GM12891 (cell line): Measurements from ENCODE around the gene FOXF1.

Source experiments
- DNase-seq: peaks from one replicate; pipeline ENCODE4 v3.0.0; 2011; ENCODE audit warnings: low spot score; ENCODE audit not compliant: insufficient read length
- FAIRE-seq: peaks from 2 replicates; lab custom pipeline; 2011; peaks lifted over from hg19 to GRCh38; lab: Jason Lieb, UNC
- PAX5 ChIP-seq: IDR thresholded peaks from 2 replicates; pipeline ENCODE4 v1.6.1; 2011; ENCODE audit warnings: low read length, moderate library complexity, mild to moderate bottlenecking; ENCODE audit not compliant: insufficient read depth, severe bottlenecking
- POLR2A ChIP-seq: IDR thresholded peaks from 2 replicates; pipeline ENCODE4 v1.6.1; 2011; ENCODE audit warnings: low read depth, low read length, control low read depth
- POLR2AphosphoS5 ChIP-seq: IDR thresholded peaks from 2 replicates; pipeline ENCODE4 v1.6.1; 2011; ENCODE audit warnings: low read depth, low read length, control low read depth
- POU2F2 ChIP-seq: IDR thresholded peaks from 2 replicates; pipeline ENCODE4 v1.6.1; 2011; ENCODE audit warnings: low read depth, mild to moderate bottlenecking, control low read depth, low read length, moderate library complexity
- SPI1 ChIP-seq: IDR thresholded peaks from 2 replicates; pipeline ENCODE4 v1.6.1; 2011; ENCODE audit warnings: low read depth, low read length, control low read depth
- TAF1 ChIP-seq: IDR thresholded peaks from 2 replicates; pipeline ENCODE4 v1.6.1; 2011; ENCODE audit warnings: low read depth, low read length, control low read depth

The FOXF1 gene

DNA sequence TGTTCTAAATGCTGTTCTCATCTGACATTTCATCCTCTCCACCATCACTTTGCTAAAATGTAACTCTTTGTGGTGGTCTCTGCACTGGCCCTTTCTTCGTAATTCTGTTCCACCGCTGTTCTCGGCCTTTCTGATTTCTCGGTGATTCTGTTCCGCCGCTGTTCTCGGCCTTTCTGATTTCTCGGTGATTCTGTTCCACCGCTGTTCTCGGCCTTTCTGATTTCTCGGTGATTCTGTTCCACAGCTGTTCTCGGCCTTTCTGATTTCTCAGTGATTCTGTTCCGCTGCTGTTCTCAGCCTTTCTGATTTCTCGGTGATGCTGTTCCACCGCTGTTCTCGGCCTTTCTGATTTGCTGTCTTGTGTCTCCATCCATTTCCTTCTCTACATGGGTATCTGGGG is 12.3 kb downstream of the FOXF1 start:
- no peak for DNase-seq
- TF ChIP-seq POLR2A = no peak
- TF ChIP-seq PAX5 = no peak
- TF ChIP-seq POU2F2 = no peak
- TF ChIP-seq TAF1 = no peak
- no peak for TF ChIP-seq POLR2AphosphoS5
- TF ChIP-seq SPI1 = no peak
- FAIRE-seq = no peak

- TF ChIP-seq PAX5 = no peak
- TF ChIP-seq POLR2A = no peak
- no peak for TF ChIP-seq TAF1
- no peak for TF ChIP-seq POLR2AphosphoS5
- no peak for TF ChIP-seq POU2F2
- TF ChIP-seq SPI1 = no peak
- DNase-seq (no peak), FAIRE-seq (no peak)
Observed at GRCh38 chr16:86523166-86523740, 12.9 kb downstream of the FOXF1 start.

- FAIRE-seq (no peak), DNase-seq (no peak)
- no peak for TF ChIP-seq TAF1
- no peak for TF ChIP-seq POLR2AphosphoS5
- no peak for TF ChIP-seq POLR2A
- TF ChIP-seq PAX5 = no peak
- no peak for TF ChIP-seq SPI1
- TF ChIP-seq POU2F2 = no peak
Observed at GRCh38 chr16:86524029-86524428, 13.7 kb downstream of the FOXF1 start.

GRCh38 chr16:86525696-86526095 is 15.4 kb downstream of the FOXF1 start:
- DNase-seq = no peak
- TF ChIP-seq POLR2AphosphoS5 (no peak), POLR2A (no peak), PAX5 (no peak), TAF1 (no peak)
- no peak for FAIRE-seq

DNA sequence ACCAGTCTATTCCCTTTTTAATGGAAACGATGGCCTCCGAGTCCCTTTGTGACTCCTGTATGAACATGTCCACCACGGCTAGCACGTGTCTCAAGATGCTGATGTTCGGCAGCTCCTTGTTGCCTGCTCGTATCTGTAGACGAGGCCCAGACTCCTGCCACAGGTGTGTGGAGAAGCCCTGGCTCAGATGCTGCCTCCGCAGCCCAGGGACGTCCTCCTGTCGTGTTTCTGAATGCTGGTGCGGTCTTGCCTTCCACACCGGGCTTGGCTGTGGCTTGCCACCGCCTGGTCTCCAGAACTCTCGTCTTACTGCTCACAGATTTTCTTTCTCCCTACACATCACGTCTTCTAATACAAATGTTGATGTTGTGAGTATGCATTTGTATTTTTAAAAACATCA is 17.0 kb downstream of the FOXF1 start:
- DNase-seq (no peak), FAIRE-seq (no peak)
- TF ChIP-seq POLR2AphosphoS5 = no peak
- TF ChIP-seq POU2F2 = no peak
- TF ChIP-seq SPI1 = no peak
- TF ChIP-seq PAX5 = no peak
- no peak for TF ChIP-seq TAF1
- TF ChIP-seq POLR2A = no peak

DNA sequence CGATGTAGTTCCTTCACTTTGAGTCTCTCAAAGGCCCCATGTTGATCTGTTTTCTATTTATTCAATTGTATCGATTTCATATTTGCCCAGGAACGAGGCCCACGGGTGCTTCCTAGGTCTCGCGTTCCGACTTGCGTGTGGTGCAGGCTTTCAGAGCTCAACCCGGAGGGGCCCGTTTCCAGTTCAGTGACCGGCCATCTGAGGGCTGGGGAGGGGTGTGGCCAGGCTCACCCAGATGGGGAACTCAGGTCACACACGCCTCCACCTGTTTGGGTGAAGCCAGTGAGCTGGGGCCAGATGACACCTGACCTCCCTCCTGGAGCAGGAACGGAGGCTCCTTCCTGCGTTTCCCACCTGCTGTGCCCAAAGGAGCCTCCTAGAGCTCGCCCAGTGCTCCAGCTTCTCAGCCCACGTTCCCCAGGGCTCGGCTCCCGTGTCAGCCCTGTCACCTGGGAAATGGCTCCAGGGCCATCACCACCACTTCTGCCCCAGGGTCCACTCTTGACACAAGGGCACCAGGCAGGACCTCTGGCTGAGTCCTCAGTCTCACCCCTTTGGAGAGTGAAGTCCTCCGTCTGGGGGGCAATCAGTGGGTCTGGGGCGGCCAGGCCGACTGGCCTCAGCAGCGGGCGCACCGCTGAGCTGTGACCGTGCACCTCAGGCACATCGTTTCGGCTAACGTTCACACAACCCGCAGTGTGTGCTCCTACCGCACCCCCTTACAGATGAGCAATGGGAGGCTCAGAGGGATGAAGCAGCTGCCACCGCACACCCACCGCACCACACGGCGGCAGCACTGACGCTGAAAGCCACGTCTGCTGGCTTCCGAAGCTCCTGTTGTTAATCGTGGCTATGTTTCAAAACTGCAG is 18.0 kb downstream of the FOXF1 start:
- no peak for FAIRE-seq
- no peak for DNase-seq
- TF ChIP-seq POU2F2 = no peak
- no peak for TF ChIP-seq TAF1
- TF ChIP-seq POLR2A = no peak
- TF ChIP-seq SPI1 = no peak
- no peak for TF ChIP-seq PAX5
- no peak for TF ChIP-seq POLR2AphosphoS5

GRCh38 chr16:86529160-86529559 is 18.8 kb downstream of the FOXF1 start:
- TF ChIP-seq POU2F2 = no peak
- TF ChIP-seq POLR2AphosphoS5 = no peak
- no peak for TF ChIP-seq PAX5
- TF ChIP-seq TAF1 = no peak
- no peak for TF ChIP-seq SPI1
- TF ChIP-seq POLR2A = no peak
- no peak for DNase-seq
- no peak for FAIRE-seq

DNA sequence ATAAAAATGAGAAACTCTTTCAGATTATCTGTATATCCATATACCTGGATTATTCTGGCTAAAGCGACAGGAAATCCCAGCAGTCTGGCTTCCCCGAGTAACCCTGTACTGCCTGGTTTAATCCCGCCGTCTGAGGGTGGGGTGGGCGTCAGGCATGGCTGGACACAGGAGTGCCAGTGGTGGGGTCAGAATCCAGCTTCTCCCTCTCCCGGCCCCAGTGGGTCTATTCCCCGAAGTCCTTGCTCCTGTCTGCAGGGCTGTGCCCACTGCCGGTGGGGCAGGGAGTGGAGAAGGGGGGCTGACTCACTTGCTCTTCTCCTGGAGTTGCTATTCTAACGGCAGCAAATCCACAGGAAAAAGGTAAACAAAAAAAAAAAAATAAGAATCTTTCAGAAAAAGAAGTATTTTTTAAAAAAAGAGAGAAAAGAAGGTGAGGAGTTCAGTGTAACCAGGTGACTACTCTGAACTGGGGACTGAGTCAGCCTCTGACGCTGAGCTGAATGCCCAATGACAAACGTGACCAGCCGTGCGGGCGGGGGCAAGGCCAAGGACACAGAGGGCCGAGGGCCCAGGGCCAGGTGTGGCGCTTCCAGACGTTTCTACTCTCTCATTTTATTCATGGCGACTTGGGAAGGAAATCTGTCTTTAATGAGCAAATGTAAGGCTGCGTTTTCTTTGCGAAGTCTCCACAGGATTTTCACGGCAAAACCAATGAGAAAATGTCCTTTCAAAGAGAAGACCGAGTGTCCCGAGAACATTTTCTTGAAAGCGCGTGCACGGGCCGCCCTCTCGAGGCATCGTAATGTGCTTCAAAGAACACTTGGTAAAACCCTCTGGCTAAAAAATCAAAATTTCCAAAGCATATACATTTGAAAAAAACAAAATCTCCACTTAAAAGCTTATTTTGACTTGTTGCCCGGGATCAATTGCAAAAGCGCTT is 20.2 kb downstream of the FOXF1 start:
- DNase-seq = no peak
- TF ChIP-seq SPI1 = no peak
- no peak for TF ChIP-seq POLR2A
- no peak for TF ChIP-seq PAX5
- TF ChIP-seq POLR2AphosphoS5 = no peak
- TF ChIP-seq TAF1 = no peak
- TF ChIP-seq POU2F2 = no peak
- FAIRE-seq = no peak
